AG08396 (cell line): ENCODE measurements around the gene FZR1.

Experiments
- DNase-seq: peaks from one replicate; pipeline ENCODE4 v3.0.0; 2012; ENCODE audit warnings: low spot score, mixed read lengths

Gene FZR1

DNA sequence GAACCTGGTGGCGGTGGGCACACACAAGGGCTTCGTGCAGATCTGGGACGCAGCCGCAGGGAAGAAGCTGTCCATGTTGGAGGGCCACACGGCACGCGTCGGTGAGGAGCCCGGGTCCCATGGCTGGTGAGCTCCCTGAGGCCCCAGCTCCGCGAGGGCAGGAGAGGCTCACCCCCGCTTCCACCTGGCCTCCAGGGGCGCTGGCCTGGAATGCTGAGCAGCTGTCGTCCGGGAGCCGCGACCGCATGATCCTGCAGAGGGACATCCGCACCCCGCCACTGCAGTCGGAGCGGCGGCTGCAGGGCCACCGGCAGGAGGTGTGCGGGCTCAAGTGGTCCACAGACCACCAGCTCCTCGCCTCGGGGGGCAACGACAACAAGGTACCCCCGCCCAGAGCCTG lies 25.6 kb downstream of the FZR1 start:
- DNase-seq: no peak

DNA sequence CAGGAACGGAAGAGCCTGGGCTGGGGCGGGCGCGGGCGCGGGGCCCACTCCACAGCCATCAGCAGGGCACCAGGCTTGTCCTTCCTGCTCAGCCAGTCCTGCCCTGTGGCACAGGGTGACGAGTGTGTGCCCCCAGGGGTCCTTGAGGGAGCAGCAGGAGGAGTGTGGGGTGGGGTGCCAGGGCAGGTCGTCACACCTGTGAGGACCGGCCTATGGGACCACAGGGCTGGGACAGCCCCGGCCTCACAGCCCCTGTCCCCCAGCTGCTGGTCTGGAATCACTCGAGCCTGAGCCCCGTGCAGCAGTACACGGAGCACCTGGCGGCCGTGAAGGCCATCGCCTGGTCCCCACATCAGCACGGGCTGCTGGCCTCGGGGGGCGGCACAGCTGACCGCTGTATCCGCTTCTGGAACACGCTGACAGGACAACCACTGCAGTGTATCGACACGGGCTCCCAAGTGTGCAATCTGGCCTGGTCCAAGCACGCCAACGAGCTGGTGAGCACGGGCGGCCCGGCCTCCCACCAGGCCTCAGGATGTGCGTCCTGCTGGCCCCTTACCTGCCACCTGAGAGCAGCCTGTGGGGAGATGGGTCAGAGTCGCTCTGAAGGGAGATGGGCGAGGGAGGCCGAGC lies 26.2 kb downstream of the FZR1 start:
- no peak for DNase-seq

DNA sequence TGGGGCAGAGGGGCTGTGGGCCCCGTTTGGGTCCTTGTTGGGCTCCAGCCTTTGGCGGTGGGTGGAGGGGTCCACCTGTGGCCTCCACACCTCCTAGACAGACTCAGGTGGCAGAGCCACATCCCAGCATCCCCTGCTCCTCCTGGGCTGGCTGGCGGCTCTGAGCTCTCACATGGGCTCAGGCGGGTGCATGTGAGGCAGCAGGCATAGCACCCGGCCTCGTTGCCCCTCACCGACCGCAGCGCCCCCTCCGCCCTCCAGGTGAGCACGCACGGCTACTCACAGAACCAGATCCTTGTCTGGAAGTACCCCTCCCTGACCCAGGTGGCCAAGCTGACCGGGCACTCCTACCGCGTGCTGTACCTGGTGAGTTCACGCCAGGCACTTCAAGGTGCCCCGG lies 26.9 kb downstream of the FZR1 start:
- no peak for DNase-seq

DNA sequence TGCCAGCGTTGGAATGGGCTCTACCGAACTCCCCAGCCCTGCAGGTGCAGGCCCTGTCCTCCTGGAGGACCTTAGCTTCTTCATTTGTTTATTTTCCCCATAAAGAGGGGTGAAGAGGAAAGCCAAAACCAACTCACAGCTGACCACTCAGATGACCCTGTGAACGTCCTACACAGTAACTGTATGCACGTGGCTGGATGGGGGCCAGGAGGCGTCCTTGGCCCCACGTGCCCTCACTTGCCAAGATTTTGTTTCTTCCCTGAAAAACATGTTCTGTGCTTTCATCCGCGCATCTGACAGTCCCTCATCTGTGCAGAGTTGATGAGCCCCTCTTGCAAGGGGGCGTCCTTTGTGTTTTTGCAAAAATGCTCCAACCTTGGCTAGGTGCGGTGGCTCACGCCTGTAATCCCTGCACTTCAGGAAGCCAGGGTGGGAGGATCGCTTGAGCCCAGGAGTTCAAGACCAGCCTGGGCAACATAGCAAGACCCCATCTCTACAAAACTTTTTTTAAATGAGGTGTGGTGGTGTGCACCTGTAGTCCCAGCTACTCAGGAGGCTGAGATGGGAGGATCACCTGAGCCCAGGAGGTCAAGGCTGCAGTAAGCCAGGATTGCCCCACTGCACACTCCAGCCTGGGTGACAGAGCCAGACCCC lies 27.6 kb downstream of the FZR1 start:
- DNase-seq: no peak

DNA sequence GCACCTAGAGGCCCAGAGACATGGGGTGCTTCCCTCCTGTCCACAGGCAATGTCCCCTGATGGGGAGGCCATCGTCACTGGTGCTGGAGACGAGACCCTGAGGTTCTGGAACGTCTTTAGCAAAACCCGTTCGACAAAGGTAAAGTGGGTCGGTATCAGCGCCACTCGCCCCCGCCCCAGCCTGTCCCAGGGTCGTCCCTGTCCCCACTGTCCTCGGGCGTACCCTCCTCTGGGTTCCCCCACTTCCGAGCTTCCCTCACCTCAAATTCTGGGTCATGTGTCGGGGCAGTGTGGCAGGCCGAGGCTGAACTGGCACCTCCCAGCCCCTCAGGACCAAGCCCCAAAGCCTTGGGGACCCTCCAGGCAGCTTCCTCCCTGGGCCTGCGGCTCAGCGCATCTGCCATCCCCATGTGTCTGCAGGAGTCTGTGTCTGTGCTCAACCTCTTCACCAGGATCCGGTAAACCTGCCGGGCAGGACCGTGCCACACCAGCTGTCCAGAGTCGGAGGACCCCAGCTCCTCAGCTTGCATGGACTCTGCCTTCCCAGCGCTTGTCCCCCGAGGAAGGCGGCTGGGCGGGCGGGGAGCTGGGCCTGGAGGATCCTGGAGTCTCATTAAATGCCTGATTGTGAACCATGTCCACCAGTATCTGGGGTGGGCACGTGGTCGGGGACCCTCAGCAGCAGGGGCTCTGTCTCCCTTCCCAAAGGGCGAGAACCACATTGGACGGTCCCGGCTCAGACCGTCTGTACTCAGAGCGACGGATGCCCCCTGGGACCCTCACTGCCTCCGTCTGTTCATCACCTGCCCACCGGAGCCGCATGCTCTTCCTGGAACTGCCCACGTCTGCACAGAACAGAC lies 28.5 kb downstream of the FZR1 start:
- no peak for DNase-seq

DNA sequence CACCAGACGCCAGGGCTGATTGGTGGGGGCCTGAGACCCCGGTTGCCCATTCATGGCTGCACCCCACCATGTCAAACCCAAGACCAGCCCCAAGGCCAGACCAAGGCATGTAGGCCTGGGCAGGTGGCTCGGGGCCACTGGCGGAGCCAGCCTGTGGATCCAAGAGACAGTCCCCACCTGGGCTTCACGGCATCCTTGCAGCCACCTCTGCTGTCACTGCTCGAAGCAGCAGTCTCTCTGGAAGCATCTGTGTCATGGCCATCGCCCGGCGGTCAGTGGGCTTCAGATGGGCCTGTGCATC lies 29.1 kb downstream of the FZR1 start:
- no peak for DNase-seq

DNA sequence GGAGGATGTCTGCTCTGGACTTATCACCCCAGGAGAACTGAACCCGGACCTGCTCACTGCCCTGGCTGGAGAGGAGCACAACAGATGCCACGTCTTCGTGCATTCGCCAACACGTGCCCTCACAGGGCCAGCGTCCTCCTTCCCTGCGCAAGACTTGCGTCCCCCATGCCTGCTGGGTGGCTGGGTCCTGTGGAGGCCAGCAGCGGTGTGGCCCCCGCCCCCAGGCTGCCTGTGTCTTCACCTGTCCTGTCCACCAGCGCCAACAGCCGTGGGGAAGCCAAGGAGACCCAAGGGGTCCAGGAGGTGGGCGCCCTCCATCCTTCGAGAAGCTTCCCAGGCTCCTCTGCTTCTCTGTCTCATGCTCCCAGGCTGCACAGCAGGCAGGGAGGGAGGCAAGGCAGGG lies 29.5 kb downstream of the FZR1 start:
- no peak for DNase-seq

DNA sequence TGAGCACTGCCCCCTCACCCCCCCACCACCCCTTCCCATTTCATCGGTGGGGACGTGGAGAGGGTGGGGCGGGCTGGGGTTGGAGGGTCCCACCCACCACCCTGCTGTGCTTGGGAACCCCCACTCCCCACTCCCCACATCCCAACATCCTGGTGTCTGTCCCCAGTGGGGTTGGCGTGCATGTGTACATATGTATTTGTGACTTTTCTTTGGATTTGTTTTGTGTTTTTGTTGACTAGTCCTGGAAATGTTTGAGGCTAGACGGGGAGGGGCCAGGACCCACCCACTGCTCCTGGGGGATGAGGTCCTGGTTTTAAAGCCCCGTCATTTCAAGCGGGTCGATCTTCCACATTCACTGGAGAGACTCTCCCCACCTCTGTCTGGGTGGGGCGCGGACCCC lies 29.9 kb downstream of the FZR1 start:
- no peak for DNase-seq

DNA sequence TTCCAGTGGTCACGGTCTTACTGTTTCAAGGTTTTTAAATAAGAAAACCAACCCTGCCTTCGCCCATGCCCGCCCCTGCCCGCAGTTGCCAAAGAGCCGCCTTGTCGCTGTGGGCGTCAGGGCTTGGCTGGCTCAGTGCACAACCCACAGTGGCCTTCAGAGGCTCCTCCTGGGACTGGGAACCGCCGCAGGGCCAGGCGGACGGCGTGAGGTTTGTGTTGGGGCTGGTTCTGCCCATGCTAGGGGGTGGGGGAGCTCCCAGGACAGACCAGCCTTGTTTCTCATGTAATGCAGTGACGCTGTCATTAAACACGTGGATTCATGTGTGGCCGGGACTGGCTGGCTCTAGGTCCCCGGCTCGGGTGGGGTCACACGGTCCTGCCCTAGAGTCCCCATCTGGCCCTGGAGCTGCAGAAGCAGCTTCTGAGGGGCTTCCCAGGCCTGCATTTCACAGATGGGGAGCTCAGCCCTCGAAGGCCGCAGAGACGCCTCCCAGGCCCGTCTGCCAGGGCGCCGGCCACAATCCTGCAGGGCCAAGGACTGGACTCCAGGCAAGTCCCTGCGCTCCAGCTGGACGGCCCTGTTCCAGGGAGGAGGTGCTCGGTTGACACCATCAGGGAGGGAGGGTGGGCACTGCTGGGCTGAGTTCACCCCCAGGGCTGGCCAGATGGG lies 30.5 kb downstream of the FZR1 start:
- DNase-seq: no peak

DNA sequence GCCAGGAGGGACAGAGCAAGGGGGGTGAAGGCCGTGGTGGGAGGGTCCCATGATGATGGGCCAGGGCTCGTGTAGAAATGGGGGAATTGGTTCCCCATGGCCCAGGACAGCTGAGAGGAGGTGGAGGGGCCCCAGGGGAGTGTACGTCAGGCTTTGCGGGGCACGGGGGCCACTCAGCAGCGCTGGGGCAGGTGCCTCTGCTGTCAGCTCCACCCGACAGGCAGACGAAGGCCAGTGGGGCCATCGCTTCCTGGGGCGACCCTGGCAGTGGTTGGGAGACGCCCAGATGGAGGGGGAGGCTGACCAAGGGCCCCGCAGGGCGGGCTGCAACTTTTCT lies 31.0 kb downstream of the FZR1 start:
- no peak for DNase-seq

DNA sequence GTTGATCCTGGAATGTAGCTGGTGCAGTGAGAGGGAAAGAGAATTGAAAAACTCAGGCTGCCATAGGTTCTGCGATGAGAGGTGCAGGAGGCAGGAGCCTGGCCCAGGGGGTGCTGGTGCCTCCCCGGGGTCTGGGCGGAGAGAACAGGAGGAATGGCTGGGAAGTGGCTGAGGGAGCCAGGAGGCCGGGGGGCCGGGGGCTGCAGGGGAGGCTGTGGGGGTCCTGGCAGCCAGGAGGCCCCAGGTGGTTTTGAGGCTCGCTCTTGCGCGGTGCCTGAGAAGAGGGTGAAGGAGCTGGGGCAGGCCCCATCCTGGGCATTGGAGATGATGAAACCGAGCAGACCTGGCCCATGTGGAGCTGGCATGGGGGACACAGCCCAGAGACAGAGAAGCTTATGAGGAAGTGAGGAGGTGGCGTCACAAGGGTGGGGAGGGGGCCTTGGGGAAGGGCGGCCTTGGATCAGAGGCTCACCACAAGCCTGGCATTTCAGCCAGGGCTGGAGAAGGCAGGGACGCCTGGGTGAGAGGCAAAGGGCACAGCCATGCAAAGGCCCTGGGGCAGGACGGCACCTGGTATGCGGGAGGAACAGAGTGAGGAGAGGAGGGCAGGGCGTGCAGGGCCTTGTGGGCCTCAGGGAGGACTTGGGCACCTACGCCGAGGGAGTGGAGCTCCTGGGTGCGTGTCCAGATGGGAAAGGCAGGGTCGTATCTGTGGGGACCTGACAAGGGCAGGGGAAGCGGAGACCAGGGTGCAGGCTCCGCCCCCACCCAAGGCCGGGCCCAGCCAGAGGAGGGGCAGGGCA lies 31.5 kb downstream of the FZR1 start:
- DNase-seq: no peak

DNA sequence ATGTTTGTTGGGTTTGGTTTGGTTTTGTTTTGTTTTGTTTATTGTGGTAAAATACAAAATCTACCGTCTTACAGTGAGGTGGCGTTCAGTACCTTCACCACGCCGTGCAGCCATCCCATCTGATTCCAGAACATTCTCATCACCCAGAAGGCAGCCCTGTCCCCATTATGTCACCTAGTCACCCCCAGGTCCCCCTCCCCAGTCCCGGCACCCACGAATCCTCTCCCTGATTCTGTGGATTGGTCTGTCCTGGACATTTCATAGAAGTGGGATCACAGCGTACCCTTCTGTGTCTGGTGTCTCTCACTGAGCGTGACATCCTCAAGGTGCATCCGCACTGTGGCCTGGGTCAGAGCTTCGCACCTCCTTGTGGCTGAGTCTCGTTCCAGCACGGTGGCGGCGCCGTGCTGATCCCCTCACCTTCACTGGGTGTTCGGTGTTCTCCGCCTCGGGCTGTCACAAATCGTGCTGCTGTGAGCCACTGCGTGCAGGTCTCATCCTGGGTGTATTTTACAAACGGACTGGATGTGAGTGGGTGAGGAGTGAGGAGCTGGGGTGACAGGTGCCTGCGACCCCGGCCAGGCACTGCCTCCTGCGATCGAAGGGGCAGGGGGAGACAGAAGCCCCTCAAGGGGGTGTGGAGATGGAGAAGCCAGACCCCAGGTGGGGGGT lies 32.3 kb downstream of the FZR1 start:
- DNase-seq: no peak

DNA sequence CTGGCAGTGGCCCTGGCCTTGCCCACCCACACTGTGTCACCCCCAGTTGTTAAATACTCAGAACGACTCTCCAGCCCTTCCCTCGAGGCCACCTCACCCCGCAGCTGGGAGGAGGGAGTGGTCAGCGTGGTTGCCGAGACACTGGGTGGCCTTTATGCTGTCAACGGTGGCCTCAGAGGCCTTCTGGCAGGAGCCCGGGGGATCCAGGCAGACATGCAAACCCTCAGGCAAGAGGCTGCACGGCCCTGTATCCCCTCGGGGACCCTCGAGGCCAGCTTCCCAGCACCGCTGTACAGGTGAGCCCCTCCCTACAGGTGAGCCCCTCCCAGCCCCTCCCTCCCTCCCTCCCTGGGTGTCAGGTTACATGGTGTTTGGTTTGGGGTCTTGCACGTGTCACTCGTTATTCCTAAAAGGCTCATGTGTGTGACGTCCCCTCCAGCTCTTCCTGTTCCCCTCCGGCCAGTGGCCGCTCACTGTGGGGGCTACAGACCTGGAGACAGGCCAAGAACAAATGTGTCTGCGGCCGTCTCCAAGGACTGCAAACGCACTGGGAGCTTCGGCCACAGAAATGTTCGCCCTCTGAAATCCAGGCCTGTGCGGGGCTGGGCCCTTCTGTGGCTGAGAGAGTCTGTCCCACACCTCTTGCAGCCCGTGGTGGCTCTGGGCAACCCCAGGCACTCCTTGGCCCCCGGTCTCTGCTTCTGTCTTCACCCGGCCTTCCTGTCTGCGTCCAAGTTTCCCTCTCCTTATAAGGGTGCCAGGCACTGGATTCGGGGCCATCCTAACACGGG lies 33.0 kb downstream of the FZR1 start, which contains the start of gene TEKTIP1:
Gene TEKTIP1 (plus strand): TSS at position 210 of the 791 bp plus-strand sequence. CDS start 4 bp downstream, at position 214.
- DNase-seq: no peak

DNA sequence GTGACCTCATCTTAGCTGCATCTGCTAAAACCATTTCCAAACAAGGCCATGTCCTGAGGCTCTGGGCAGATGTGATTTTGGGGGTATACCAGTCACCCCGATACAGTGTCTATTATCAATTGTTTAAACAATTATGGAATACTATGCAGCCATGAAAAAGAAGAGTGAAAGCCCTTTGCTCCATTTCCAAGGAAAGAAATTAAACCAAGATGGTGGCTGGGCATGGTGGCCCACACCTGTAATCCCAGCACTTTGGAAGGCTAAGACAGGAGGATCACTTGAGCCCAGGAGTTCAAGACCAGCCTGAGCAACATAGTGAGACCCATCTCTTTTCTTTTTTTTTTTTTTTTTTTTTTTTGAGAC lies 33.6 kb downstream of the FZR1 start:
- no peak for DNase-seq

DNA sequence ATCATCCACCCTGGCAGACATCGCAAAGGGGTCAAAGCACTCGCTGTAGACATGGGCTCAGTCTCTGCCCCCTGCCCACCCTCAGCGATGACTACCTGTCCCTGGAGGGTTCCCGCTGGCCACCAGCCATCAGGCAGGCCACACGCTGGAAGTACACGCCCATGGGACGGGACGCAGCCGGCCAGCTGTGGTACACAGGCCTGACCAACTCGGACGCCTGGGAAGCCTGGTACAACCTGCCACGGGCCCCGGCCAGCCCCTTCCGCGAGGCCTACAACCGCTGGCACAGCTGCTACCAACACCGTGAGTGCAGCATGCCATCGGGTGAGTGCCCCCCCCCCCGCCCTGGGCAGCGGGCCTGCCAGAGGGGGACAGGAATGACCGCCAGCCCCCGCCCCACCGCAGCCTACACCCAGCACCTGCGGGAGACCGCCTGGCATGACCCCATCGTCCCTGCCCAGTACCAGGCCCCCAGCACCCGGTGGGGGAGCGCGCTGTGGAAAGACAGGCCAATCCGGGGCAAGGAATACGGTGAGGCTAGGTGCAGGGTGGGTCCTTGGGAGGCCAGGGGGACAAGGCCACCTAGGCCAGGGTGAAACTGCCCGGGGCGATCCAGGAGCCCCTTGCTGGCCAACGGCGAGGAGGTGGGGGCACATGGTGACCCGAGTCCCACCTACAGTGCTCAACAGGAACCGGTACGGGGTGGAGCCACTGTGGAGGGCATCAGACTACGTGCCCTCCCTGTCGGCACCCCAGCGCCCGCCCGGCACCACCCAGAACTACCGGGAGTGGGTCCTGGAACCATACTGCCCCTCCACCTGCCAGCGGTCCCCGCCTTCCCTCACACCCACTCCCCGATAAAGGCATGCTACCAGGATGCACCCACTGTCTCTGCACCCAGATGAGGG lies 37.3 kb downstream of the FZR1 start:
- DNase-seq: no peak

DNA sequence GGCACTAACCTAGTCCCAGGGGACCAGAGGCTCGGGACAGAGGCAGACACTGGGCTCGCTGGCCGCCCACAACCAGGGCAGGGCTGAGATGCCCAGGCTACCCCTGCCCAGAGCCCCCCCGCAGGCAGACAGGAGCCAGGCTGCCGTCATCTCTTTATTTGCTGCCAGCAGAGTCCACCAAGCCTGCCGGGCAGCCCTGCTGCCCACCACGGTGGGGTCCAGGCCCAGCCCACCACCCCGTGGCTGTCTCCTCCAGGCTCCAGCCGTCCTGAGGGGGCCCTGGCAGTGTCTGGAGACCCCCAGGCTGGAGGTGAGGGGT lies 37.9 kb downstream of the FZR1 start:
- no peak for DNase-seq

DNA sequence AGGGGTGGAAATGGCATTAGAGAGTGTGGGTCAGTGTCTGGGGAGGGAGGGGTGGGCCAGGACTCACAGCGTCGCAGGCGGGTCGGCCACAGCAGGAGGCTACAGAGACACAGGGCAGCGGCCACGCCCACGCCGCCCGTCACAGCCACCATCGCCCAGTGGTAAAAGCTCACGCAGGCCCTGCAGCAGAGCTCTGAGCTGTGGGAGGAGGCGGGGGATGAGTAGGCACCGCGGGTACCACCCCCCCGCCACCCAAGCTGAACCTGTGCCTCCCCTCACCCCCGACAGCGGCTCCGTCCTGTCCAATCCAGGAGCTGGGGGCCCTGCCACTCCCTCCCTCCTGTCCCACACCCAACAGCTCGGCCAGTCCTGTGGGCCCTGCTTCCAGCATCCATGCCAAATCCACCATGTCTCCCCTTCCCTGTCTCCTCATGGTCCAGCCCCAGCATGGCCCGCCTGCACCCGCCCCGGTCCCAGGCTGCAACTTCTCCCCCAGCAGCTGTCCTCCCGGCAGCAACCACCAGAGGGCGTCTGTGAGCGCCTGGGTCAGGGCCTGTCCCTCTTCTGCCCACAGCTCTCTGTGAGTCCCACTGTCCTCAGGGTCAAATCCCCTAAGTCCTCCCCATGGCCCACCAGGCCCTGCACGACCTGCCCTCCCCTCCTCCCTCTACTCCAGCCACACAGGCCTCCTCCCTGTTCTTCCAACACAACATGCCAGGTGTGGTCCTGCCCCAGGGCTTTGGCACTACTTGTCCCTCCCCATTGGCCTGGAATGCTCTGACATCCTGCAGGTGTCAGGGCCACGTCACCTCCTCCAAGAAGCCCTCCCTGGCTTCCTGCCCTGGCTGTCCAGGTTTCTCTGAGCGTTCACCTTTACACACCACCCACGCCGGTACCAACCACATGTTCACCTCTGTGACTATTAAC lies 38.9 kb downstream of the FZR1 start:
- DNase-seq: peak; percentile 92

DNA sequence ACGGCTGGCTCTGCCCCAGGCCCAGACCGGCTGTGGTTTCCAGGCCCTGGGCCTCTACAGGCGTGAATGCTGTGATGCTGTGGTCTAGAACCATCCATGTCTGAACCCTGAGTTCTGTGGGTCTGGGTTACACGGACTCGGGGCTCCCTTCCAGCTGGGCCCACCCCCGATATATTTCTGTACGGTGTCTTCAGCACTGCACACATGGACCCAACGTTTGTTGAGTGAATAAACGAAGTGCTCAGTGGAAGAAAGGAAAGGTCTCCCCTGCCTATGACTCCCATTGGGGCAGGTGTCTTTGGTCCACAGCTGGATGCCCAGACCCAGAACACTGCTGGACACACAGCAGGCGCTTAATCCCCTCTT lies 39.5 kb downstream of the FZR1 start:
- no peak for DNase-seq

DNA sequence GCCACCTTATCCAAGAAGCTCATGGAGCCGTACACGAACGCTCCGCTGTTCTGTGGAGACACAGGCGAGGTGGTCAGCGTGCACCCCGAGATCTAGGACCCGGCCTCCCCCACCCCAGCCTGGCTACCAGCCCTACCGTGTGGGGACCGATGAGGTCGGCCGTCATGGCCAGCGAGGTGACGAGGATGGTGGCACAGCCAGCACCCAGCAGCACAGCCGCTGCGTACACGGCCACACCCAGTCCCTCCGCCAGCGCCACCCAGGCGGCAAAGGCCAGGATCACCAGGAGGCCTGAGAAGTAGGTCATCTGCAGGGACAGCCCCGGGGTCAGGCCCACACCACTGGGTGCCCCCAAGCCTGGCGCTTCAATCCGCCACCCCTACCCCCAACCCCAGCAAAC lies 40.0 kb downstream of the FZR1 start:
- no peak for DNase-seq
